ENCODE results near the gene N4BP2.

The N4BP2 gene

GRCh38 chr4:40149960-40150385 lies 93.3 kb downstream of the N4BP2 start:
- in situ Hi-C loops (cut with MboI; ENCODE audit: low sequenced_read_pairs) = no loop called here

- in situ Hi-C loops (cut with MboI; ENCODE audit: low sequenced_read_pairs) = no loop called here
Measured at GRCh38 chr4:40150932-40151331, 94.3 kb downstream of the N4BP2 start.

- in situ Hi-C loops (cut with MboI; ENCODE audit: low sequenced_read_pairs) = no loop called here
Measured at GRCh38 chr4:40152637-40153036, 96.0 kb downstream of the N4BP2 start.

GRCh38 chr4:40157436-40157835 lies 100.8 kb downstream of the N4BP2 start:
- in situ Hi-C loops (cut with MboI; ENCODE audit: low sequenced_read_pairs) = no loop called here

GRCh38 chr4:40160258-40160657 lies 103.6 kb downstream of the N4BP2 start:
- in situ Hi-C loops (cut with MboI; ENCODE audit: low sequenced_read_pairs) = no loop called here

GRCh38 chr4:40164459-40164858 lies 107.8 kb downstream of the N4BP2 start:
- in situ Hi-C loops (cut with MboI; ENCODE audit: low sequenced_read_pairs) = no loop called here

- in situ Hi-C loops (cut with MboI; ENCODE audit: low sequenced_read_pairs) = no loop called here
Measured at GRCh38 chr4:40165916-40166315, 109.3 kb downstream of the N4BP2 start.

- in situ Hi-C loops (cut with MboI; ENCODE audit: low sequenced_read_pairs) = no loop called here
Measured at GRCh38 chr4:40168070-40168469, 111.4 kb downstream of the N4BP2 start.

- in situ Hi-C loops (cut with MboI; ENCODE audit: low sequenced_read_pairs) = no loop called here
Measured at GRCh38 chr4:40170588-40170987, 113.9 kb downstream of the N4BP2 start.

- in situ Hi-C loops (cut with MboI; ENCODE audit: low sequenced_read_pairs) = no loop called here
Measured at GRCh38 chr4:40173470-40173875, 116.8 kb downstream of the N4BP2 start.

GRCh38 chr4:40176602-40177001 lies 120.0 kb downstream of the N4BP2 start:
- in situ Hi-C loops (cut with MboI; ENCODE audit: low sequenced_read_pairs) = no loop called here

GRCh38 chr4:40177591-40177990 lies 120.9 kb downstream of the N4BP2 start:
- in situ Hi-C loops (cut with MboI; ENCODE audit: low sequenced_read_pairs) = no loop called here

GRCh38 chr4:40178672-40179071 lies 122.0 kb downstream of the N4BP2 start:
- in situ Hi-C loops (cut with MboI; ENCODE audit: low sequenced_read_pairs) = no loop called here

- in situ Hi-C loops (cut with MboI; ENCODE audit: low sequenced_read_pairs) = no loop called here
Measured at GRCh38 chr4:40179360-40179759, 122.7 kb downstream of the N4BP2 start.

GRCh38 chr4:40180356-40180755 lies 123.7 kb downstream of the N4BP2 start:
- in situ Hi-C loops (cut with MboI; ENCODE audit: low sequenced_read_pairs) = no loop called here

GRCh38 chr4:40182001-40182400 lies 125.4 kb downstream of the N4BP2 start:
- in situ Hi-C loops (cut with MboI; ENCODE audit: low sequenced_read_pairs) = no loop called here

- in situ Hi-C loops (cut with MboI; ENCODE audit: low sequenced_read_pairs) = no loop called here
Measured at GRCh38 chr4:40182954-40183353, 126.3 kb downstream of the N4BP2 start.

- in situ Hi-C loops (cut with MboI; ENCODE audit: low sequenced_read_pairs) = no loop called here
Measured at GRCh38 chr4:40183615-40184411, 127.2 kb downstream of the N4BP2 start.

GRCh38 chr4:40185830-40186664 lies 129.4 kb downstream of the N4BP2 start:
- in situ Hi-C loops (cut with MboI; ENCODE audit: low sequenced_read_pairs) = no loop called here

- in situ Hi-C loops (cut with MboI; ENCODE audit: low sequenced_read_pairs) = no loop called here
Measured at GRCh38 chr4:40186665-40187014, 130.0 kb downstream of the N4BP2 start.

GRCh38 chr4:40187386-40187906 lies 130.8 kb downstream of the N4BP2 start:
- in situ Hi-C loops (cut with MboI; ENCODE audit: low sequenced_read_pairs) = no loop called here

GRCh38 chr4:40190019-40190418 lies 133.4 kb downstream of the N4BP2 start:
- in situ Hi-C loops (cut with MboI; ENCODE audit: low sequenced_read_pairs) = no loop called here
